Measurements from ENCODE around the gene NOL9.

Gene NOL9

DNA sequence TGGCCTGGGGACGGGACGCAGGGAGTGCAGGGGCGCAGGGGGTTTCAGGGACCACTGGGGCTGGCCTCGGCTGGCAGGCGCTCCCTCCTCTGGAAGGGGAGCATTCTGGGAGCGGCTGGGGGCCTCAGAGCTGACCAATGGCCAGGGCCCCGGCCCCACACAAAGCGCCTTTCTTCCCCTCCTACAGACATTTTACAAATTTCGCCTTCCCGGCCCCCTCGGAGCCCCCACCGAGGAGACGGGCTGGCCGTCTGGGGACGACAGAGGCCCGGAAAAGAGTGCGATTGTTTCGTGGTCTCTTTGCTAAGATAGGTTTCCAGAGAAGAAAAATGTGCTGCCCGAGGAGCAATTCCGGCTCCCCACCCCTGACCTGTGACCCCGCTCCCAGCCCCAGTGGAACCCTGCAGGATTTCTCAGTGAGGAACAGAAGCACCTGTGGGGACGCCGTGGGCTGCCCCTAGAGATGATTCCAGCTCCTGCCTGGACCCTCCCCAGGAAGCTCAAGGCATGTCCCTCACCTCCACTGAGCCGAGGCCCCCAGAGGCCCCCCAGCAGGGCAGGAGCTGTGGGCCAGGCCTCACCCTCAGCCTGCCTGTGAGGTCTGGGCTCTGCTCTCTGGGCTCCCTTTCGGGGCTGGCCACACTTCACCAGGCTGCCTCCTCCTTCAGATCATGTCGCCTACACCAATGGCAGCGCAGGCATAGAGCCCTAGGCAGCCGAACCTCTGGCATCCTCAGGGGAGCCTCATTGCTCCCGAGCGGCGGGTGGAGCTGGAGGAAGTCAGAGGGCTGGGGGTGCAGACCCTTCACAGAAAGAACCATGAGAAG is 47.9 kb downstream of the NOL9 start:
- Histone ChIP-seq H3K4me3 (replicated peaks; ENCODE audit: insufficient read depth, low read length) (no peak overlapping the region), H3K27ac (replicated peaks) (no peak overlapping the region), H3K27me3 (ENCODE audit: insufficient read depth, poor library complexity, severe bottlenecking) (peaks cover 2% of the 10 kb centered on the region)
- TF ChIP-seq, protein P1, sequence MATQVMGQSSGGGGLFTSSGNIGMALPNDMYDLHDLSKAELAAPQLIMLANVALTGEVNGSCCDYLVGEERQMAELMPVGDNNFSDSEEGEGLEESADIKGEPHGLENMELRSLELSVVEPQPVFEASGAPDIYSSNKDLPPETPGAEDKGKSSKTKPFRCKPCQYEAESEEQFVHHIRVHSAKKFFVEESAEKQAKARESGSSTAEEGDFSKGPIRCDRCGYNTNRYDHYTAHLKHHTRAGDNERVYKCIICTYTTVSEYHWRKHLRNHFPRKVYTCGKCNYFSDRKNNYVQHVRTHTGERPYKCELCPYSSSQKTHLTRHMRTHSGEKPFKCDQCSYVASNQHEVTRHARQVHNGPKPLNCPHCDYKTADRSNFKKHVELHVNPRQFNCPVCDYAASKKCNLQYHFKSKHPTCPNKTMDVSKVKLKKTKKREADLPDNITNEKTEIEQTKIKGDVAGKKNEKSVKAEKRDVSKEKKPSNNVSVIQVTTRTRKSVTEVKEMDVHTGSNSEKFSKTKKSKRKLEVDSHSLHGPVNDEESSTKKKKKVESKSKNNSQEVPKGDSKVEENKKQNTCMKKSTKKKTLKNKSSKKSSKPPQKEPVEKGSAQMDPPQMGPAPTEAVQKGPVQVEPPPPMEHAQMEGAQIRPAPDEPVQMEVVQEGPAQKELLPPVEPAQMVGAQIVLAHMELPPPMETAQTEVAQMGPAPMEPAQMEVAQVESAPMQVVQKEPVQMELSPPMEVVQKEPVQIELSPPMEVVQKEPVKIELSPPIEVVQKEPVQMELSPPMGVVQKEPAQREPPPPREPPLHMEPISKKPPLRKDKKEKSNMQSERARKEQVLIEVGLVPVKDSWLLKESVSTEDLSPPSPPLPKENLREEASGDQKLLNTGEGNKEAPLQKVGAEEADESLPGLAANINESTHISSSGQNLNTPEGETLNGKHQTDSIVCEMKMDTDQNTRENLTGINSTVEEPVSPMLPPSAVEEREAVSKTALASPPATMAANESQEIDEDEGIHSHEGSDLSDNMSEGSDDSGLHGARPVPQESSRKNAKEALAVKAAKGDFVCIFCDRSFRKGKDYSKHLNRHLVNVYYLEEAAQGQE (IDR thresholded peaks at IDR 0.05; ENCODE audit: insufficient replicate concordance, low read depth): no peak
- no peak for DNase-seq (ENCODE audit: low read depth in 1 of 2, low spot score in 1 of 2)

DNA sequence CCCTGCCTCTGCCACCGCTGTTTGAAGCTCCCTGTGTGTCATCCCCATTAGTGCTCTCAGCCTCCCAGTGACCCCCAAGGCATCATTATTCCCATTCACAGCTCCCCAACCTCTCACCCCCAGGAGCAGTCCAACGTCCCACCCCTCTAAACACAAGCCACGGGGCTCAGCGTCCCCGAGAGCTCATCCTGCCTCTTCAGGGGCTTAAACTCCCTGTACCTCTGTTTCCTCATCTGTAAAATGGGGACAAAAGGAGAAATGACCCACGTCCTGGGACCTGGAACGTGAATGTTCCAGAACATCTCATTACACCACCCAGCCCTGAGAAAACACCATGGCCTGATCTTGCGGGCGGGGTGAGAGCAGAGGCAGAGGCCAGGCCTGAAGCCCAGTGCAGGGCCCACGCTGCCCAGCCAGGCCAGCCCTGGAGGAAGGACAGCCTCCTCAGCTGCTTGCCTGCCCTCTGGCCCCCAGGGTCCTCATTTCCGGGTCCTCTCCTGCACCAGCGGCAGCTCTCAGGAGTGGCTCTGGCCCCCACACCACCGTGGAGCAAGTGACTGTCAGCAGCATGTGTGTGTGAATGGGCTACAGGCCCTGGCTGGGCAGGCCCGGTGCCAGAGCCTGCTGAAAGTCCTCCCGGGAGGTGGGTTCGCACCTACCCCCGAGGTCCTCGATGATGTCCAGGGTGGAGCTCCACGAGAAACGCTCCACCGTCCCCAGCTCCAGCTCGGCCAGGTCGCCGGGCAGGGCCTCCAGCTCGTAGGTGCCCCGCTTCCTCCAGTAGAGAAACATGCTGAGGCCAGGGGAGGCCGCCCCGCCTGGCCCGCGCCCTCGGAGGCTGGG is 48.7 kb downstream of the NOL9 start:
- H3K27ac ChIP-seq (replicated peaks): no peak overlapping the region
- no peak overlapping the region for H3K4me3 ChIP-seq (replicated peaks; ENCODE audit: insufficient read depth, low read length)
- no peak for DNase-seq (ENCODE audit: low read depth in 1 of 2, low spot score in 1 of 2)
- TF ChIP-seq SPI1 (IDR thresholded peaks at IDR 0.05; ENCODE audit: borderline replicate concordance, low read depth) (no peak), POLR2AphosphoS5 (IDR thresholded peaks at IDR 0.05; ENCODE audit: low read depth) (no peak), GABPA (IDR thresholded peaks at IDR 0.05; ENCODE audit: low read depth) (no peak)
- TF ChIP-seq, protein P2, sequence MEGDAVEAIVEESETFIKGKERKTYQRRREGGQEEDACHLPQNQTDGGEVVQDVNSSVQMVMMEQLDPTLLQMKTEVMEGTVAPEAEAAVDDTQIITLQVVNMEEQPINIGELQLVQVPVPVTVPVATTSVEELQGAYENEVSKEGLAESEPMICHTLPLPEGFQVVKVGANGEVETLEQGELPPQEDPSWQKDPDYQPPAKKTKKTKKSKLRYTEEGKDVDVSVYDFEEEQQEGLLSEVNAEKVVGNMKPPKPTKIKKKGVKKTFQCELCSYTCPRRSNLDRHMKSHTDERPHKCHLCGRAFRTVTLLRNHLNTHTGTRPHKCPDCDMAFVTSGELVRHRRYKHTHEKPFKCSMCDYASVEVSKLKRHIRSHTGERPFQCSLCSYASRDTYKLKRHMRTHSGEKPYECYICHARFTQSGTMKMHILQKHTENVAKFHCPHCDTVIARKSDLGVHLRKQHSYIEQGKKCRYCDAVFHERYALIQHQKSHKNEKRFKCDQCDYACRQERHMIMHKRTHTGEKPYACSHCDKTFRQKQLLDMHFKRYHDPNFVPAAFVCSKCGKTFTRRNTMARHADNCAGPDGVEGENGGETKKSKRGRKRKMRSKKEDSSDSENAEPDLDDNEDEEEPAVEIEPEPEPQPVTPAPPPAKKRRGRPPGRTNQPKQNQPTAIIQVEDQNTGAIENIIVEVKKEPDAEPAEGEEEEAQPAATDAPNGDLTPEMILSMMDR (IDR thresholded peaks at IDR 0.05; ENCODE audit: insufficient read depth, low read length): no peak
- TF ChIP-seq, protein P1 (IDR thresholded peaks at IDR 0.05; ENCODE audit: insufficient replicate concordance, low read depth): no peak
- peaks cover 8% of the 10 kb centered on the region for H3K27me3 ChIP-seq (ENCODE audit: insufficient read depth, poor library complexity, severe bottlenecking)

DNA sequence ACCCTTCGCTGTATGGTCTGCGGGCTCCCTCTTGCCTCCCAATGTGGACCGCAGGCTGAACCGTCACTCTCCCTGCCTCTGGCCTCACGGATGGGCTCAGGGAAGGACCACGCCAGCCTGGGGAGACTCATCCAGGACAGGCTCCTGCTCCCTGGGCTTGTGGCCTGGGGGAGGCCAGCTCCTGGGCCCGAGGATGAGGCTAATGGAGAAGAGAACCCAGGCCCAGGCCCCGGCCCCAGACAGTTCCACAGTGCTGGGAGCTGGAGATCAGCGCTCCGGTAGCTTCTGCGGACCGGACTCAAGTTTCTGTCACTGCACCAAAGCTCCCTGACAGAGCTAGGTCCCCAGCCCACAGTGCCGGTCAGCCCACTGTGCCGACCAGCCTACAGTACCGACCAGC is 49.4 kb downstream of the NOL9 start:
- peaks cover 5% of the 10 kb centered on the region for H3K27me3 ChIP-seq (ENCODE audit: insufficient read depth, poor library complexity, severe bottlenecking)
- no peak overlapping the region for H3K27ac ChIP-seq (replicated peaks)
- H3K4me3 ChIP-seq (replicated peaks; ENCODE audit: insufficient read depth, low read length): no peak overlapping the region
- no peak for DNase-seq (ENCODE audit: low read depth in 1 of 2, low spot score in 1 of 2)
- TF ChIP-seq GABPA (IDR thresholded peaks at IDR 0.05; ENCODE audit: low read depth) (no peak), POLR2AphosphoS5 (IDR thresholded peaks at IDR 0.05; ENCODE audit: low read depth) (no peak), SPI1 (IDR thresholded peaks at IDR 0.05; ENCODE audit: borderline replicate concordance, low read depth) (no peak)
- TF ChIP-seq, protein P1 (IDR thresholded peaks at IDR 0.05; ENCODE audit: insufficient replicate concordance, low read depth): no peak
- TF ChIP-seq, protein P2 (IDR thresholded peaks at IDR 0.05; ENCODE audit: insufficient read depth, low read length): no peak
